Neural cell (in vitro differentiated cells): ENCODE measurements around the gene YIF1B.

Experiments used
- CTCF ChIP-seq: fragments of 450-650 bp; IDR thresholded peaks from 2 replicates; pipeline ENCODE4 v1.5.1; 2014; ENCODE audit warnings: antibody characterized with exemption, mild to moderate bottlenecking, moderate library complexity; ENCODE audit not compliant: poor library complexity, severe bottlenecking
- EP300 ChIP-seq: fragments of 450-650 bp; conservative IDR thresholded peaks from 2 replicates; pipeline ENCODE4 v1.6.1; 2014; ENCODE audit warnings: antibody characterized with exemption, mild to moderate bottlenecking, moderate library complexity; ENCODE audit not compliant: poor library complexity, severe bottlenecking
- EZH2 ChIP-seq: fragments of 200-600, 300-800 bp; shearing (Covaris generic), sonication (generic); IDR thresholded peaks from 2 replicates; pipeline ENCODE4 v1.6.1; 2014; ENCODE audit warnings: antibody characterized with exemption, low read length, borderline replicate concordance, mild to moderate bottlenecking; ENCODE audit not compliant: insufficient read depth, poor library complexity, severe bottlenecking
- RAD21 ChIP-seq: fragments of 450-650 bp; conservative IDR thresholded peaks from 2 replicates; pipeline ENCODE4 v1.6.1; 2014; ENCODE audit warnings: antibody characterized with exemption, mild to moderate bottlenecking, moderate library complexity
- SMC3 ChIP-seq: fragments of 450-650 bp; conservative IDR thresholded peaks from 2 replicates; pipeline ENCODE4 v1.6.1; 2014; ENCODE audit warnings: antibody characterized with exemption, mild to moderate bottlenecking, moderate library complexity; ENCODE audit not compliant: poor library complexity
- TAF1 ChIP-seq: IDR thresholded peaks from 2 replicates; pipeline ENCODE4 v1.6.1; 2012; ENCODE audit warnings: low read depth

- TF ChIP-seq TAF1 (no peak), RAD21 (no peak), CTCF (no peak), EP300 (no peak), SMC3 (no peak), EZH2 (no peak)
Observed at GRCh38 chr19:38265213-38265861, 50.4 kb downstream of the YIF1B start.
